Ectodermal cell (in vitro differentiated cells): ENCODE data around the gene STAC2.

ENCODE experiments used
- H3K27ac ChIP-seq: 2 replicates; pipeline ENCODE4 v1.7.0; 2013; ENCODE audit warnings: mild to moderate bottlenecking, low read depth, low read length; ENCODE audit not compliant: insufficient read depth, poor library complexity, severe bottlenecking
- H3K27me3 ChIP-seq: 2 replicates; pipeline ENCODE4 v1.7.0; 2013; ENCODE audit warnings: mild to moderate bottlenecking, low read length; ENCODE audit not compliant: insufficient read depth, control insufficient read depth, poor library complexity, severe bottlenecking
- H3K36me3 ChIP-seq: one replicate; pipeline ENCODE4 v1.7.0; 2013; ENCODE audit warnings: low read length; ENCODE audit not compliant: control insufficient read depth, insufficient read depth
- H3K4me1 ChIP-seq: one replicate; pipeline ENCODE4 v1.7.0; 2013; ENCODE audit warnings: low read length; ENCODE audit not compliant: control insufficient read depth, insufficient read depth
- H3K4me3 ChIP-seq: 2 replicates; pipeline ENCODE4 v1.7.0; 2013; ENCODE audit warnings: low read depth, low read length, control low read depth; ENCODE audit not compliant: insufficient read depth
- H3K9me3 ChIP-seq: 2 replicates; pipeline ENCODE4 v1.7.0; 2013; ENCODE audit warnings: mild to moderate bottlenecking, low read length, moderate library complexity; ENCODE audit not compliant: control insufficient read depth
- WGBS, 2 experiments: methylation state at CpG; one replicate each; pipeline ENCODE4 v1.1.7; 2013; ENCODE audit warnings: missing lambda C conversion rate in 2 of 2; 5-methylcytosine and 5-hydroxymethylcytosine counted together

The STAC2 gene

GRCh38 chr17:39191750-39192510 is 33.8 kb downstream of the STAC2 start:
- H3K36me3 ChIP-seq = peaks cover 16% of the 10 kb centered on the region
- peaks cover 20% of the 10 kb centered on the region for H3K4me1 ChIP-seq
- no peaks in the 10 kb centered on the region for H3K27me3 ChIP-seq
- H3K27ac ChIP-seq = no peak overlapping the region
- 94% methylated on average over 9 of the region's 9 CpGs for WGBS, 2 experiments
- no peak overlapping the region for H3K4me3 ChIP-seq
- H3K9me3 ChIP-seq = no peaks in the 10 kb centered on the region

DNA sequence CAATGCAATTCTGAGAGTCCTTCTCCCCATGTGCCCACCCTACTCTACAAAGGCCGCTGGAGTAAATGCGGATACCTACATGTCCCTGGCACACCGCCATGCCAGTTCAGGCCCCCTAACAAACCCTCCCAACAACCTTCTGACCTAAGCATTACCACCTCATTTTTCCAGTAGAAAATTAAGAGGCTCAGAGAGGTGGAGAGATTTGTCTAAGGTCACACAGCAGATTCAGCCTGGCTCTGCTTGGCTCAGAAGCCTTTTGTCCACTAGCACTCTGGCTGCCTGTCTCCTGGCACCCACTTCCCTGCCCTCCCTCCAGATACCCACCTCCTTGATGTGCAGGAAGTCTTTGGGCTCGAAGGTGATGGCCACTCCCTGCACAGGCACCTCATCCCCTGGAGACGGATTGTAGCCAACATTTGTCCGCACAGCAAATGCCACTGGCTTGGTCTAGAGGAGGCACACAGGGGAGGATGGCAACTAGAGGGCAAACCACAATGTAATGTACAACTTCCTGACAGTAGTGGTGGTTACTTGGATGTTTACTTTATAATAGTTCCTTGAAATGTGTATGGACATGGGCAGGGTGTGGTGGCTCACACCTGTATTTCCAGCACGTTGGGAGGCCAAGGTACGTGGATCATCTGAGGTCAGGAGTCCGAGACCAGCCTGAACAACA is 38.5 kb downstream of the STAC2 start:
- Histone ChIP-seq H3K27ac (no peak overlapping the region), H3K4me3 (no peak overlapping the region), H3K4me1 (no peaks in the 10 kb centered on the region), H3K36me3 (peaks cover 33% of the 10 kb centered on the region), H3K27me3 (no peaks in the 10 kb centered on the region), H3K9me3 (no peaks in the 10 kb centered on the region)
- WGBS, 2 experiments = 94 to 96% methylated on average over 9 of the region's 9 CpGs

GRCh38 chr17:39186481-39187002 is 39.2 kb downstream of the STAC2 start:
- Histone ChIP-seq H3K27me3 (no peaks in the 10 kb centered on the region), H3K4me3 (no peak overlapping the region), H3K27ac (no peak overlapping the region), H3K36me3 (peaks cover 31% of the 10 kb centered on the region), H3K4me1 (no peaks in the 10 kb centered on the region), H3K9me3 (no peaks in the 10 kb centered on the region)
- WGBS, 2 experiments = 96% methylated on average over 15 of the region's 15 CpGs

- Histone ChIP-seq H3K36me3 (peaks cover 31% of the 10 kb centered on the region), H3K9me3 (no peaks in the 10 kb centered on the region), H3K27me3 (no peaks in the 10 kb centered on the region), H3K4me3 (no peak overlapping the region), H3K27ac (no peak overlapping the region), H3K4me1 (no peaks in the 10 kb centered on the region)
- WGBS, 2 experiments = 94 to 96% methylated on average over 10 of the region's 10 CpGs
Measured at GRCh38 chr17:39183720-39184119, 42.0 kb downstream of the STAC2 start.

- no peaks in the 10 kb centered on the region for H3K9me3 ChIP-seq
- no peaks in the 10 kb centered on the region for H3K27me3 ChIP-seq
- peaks cover 33% of the 10 kb centered on the region for H3K36me3 ChIP-seq
- no peak overlapping the region for H3K27ac ChIP-seq
- H3K4me1 ChIP-seq = no peaks in the 10 kb centered on the region
- no peak overlapping the region for H3K4me3 ChIP-seq
- 88 to 92% methylated on average over 5 of the region's 5 CpGs for WGBS, 2 experiments
Measured at GRCh38 chr17:39183045-39183444, 42.7 kb downstream of the STAC2 start.

- 95 to 97% methylated on average over 5 of the region's 5 CpGs for WGBS, 2 experiments
- Histone ChIP-seq H3K36me3 (peaks cover 20% of the 10 kb centered on the region), H3K9me3 (no peaks in the 10 kb centered on the region), H3K27ac (no peak overlapping the region), H3K4me1 (no peaks in the 10 kb centered on the region), H3K27me3 (no peaks in the 10 kb centered on the region), H3K4me3 (no peak overlapping the region)
Measured at GRCh38 chr17:39181303-39181702, 44.4 kb downstream of the STAC2 start.

DNA sequence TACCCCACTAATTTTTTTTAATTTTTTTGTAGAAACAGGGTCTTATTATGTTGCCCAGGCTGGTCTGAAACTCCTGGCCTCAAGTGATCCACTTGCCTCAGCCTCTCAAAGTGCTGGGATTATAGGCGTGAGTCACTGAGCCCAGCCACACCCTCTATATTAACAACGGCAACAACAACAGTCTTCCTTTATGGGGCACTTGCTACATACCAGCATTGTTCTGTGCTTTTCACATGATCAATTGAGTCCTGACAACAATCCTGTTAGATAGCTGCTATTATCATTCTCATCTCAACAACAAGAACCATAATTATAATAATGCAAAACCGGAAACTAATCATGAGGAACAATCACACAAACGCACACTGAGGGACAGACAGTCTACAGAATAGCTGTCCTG is 47.2 kb downstream of the STAC2 start:
- Histone ChIP-seq H3K27me3 (no peaks in the 10 kb centered on the region), H3K4me3 (no peak overlapping the region), H3K36me3 (peaks cover 10% of the 10 kb centered on the region), H3K27ac (no peak overlapping the region), H3K4me1 (peaks cover 3% of the 10 kb centered on the region), H3K9me3 (no peaks in the 10 kb centered on the region)
- WGBS, 2 experiments = 92 to 98% methylated on average over 4 of the region's 4 CpGs

DNA sequence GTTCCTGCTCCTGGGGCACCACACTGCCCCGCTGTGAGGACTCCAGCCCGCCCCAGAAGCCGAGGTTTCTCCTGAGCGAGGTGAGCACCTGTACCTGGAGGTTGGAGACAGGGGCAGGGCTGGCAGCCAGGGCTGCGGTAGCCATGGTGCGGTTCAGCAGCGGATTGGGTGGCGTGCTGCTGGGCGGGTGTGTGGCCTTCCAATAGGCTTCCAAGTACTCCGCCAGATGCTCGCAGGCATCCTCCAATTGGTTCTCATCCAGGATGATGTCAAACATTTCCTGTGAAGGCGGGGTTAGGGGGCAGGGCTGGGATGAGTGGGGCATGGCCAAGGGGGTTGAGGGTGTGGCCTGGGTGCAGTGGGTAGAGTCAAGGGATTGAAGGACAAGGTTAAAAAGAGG is 48.5 kb downstream of the STAC2 start:
- Histone ChIP-seq H3K4me3 (no peak overlapping the region), H3K4me1 (peaks cover 3% of the 10 kb centered on the region), H3K27me3 (no peaks in the 10 kb centered on the region), H3K9me3 (no peaks in the 10 kb centered on the region), H3K27ac (no peak overlapping the region), H3K36me3 (peaks cover 3% of the 10 kb centered on the region)
- 85 to 88% methylated on average over 12 of the region's 12 CpGs for WGBS, 2 experiments

GRCh38 chr17:39175695-39176093 is 50.1 kb downstream of the STAC2 start:
- H3K4me1 ChIP-seq = peaks cover 3% of the 10 kb centered on the region
- peaks cover 3% of the 10 kb centered on the region for H3K36me3 ChIP-seq
- no peaks in the 10 kb centered on the region for H3K27me3 ChIP-seq
- H3K27ac ChIP-seq = no peak overlapping the region
- H3K9me3 ChIP-seq = no peaks in the 10 kb centered on the region
- WGBS, 2 experiments = 91 to 92% methylated on average over 10 of the region's 10 CpGs
- H3K4me3 ChIP-seq = no peak overlapping the region

- no peaks in the 10 kb centered on the region for H3K9me3 ChIP-seq
- H3K4me1 ChIP-seq = peaks cover 3% of the 10 kb centered on the region
- H3K36me3 ChIP-seq = peaks cover 3% of the 10 kb centered on the region
- H3K27me3 ChIP-seq = no peaks in the 10 kb centered on the region
- 61 to 63% methylated on average over 35 of the region's 35 CpGs for WGBS, 2 experiments
- H3K4me3 ChIP-seq = no peak overlapping the region
- H3K27ac ChIP-seq = no peak overlapping the region
Measured at GRCh38 chr17:39174920-39175694, 50.6 kb downstream of the STAC2 start.
